GM12891 (cell line): ENCODE data around the gene EPHA8.

ENCODE experiments used
- POLR2A ChIP-seq: IDR thresholded peaks from 2 replicates; pipeline ENCODE4 v1.6.1; 2011; ENCODE audit warnings: low read depth, low read length, control low read depth
- POLR2AphosphoS5 ChIP-seq: IDR thresholded peaks from 2 replicates; pipeline ENCODE4 v1.6.1; 2011; ENCODE audit warnings: low read depth, low read length, control low read depth
- TAF1 ChIP-seq: IDR thresholded peaks from 2 replicates; pipeline ENCODE4 v1.6.1; 2011; ENCODE audit warnings: low read depth, low read length, control low read depth

- TF ChIP-seq POLR2A, result no peak
- TF ChIP-seq TAF1, result no peak
- TF ChIP-seq POLR2AphosphoS5, result no peak
These were observed 23.7 kb upstream of the EPHA8 start for GRCh38 chr1:22539510-22540118.
